ENCODE measurements around the gene GFPT1. TPM values are rescaled to one million over a fixed set of nuclear protein-coding genes. Genes with fewer than 3 reads are reported as not detected.

GFPT1 gene
- total and polyA plus RNA-seq, 2 experiments from 2014 or later = 58.2 to 80.0 TPM

- TF ChIP-seq EZH2phosphoT487 (IDR thresholded peaks at IDR 0.05; ENCODE audit: low read depth, severe bottlenecking, unreplicated experiment) = no peak
- no peak for TF ChIP-seq CTCF (IDR thresholded peaks at IDR 0.05; ENCODE audit: poor library complexity)
- no peak for TF ChIP-seq EZH2 (IDR thresholded peaks at IDR 0.05; ENCODE audit: borderline replicate concordance)
- WGBS (ENCODE audit: low lambda C conversion rate, missing lambda C conversion rate) = over 99% methylated on average over 12 of the region's 12 CpGs
- no peaks in the 10 kb centered on the region for H3K27me3 ChIP-seq
- peak overlapping the region; percentile 32 for H3K27ac ChIP-seq
- DNase-seq (ENCODE audit: low spot score) = no peak
- H4K20me1 ChIP-seq (ENCODE audit: insufficient read depth, poor library complexity, severe bottlenecking) = peaks cover 91% of the 10 kb centered on the region
- H3K36me3 ChIP-seq (replicated peaks; ENCODE audit: insufficient read depth, low read depth) = no peaks in the 10 kb centered on the region
- H3K9me3 ChIP-seq (ENCODE audit: low read depth) = no peaks in the 10 kb centered on the region
- no peak overlapping the region for H2AFZ ChIP-seq
- peaks cover 18% of the 10 kb centered on the region for H3K4me1 ChIP-seq (ENCODE audit: insufficient read depth)
- H3K9me2 ChIP-seq (replicated peaks; ENCODE audit: insufficient read depth) = no peaks in the 10 kb centered on the region
- no peak overlapping the region for H3K4me3 ChIP-seq
- no peak overlapping the region for H3K4me2 ChIP-seq
- peaks cover 100% of the 10 kb centered on the region for H3K79me2 ChIP-seq
These were observed 6.7 kb downstream of the GFPT1 start for GRCh38 chr2:69380072-69380917.

GRCh38 chr2:69376403-69376802 is 10.6 kb downstream of the GFPT1 start:
- DNase-seq (ENCODE audit: low spot score) = no peak
- Histone ChIP-seq H3K4me3 (no peak overlapping the region), H3K27me3 (no peaks in the 10 kb centered on the region), H3K79me2 (peaks cover 95% of the 10 kb centered on the region), H3K9me3 (ENCODE audit: low read depth) (no peaks in the 10 kb centered on the region), H3K4me1 (ENCODE audit: insufficient read depth) (no peaks in the 10 kb centered on the region), H3K36me3 (replicated peaks; ENCODE audit: insufficient read depth, low read depth) (no peaks in the 10 kb centered on the region), H3K9me2 (replicated peaks; ENCODE audit: insufficient read depth) (no peaks in the 10 kb centered on the region), H3K27ac (no peak overlapping the region), H3K4me2 (no peak overlapping the region), H4K20me1 (ENCODE audit: insufficient read depth, poor library complexity, severe bottlenecking) (peaks cover 70% of the 10 kb centered on the region), H2AFZ (no peak overlapping the region)
- WGBS (ENCODE audit: low lambda C conversion rate, missing lambda C conversion rate) = 87% methylated on average over 6 of the region's 6 CpGs
- no peak for TF ChIP-seq CTCF (IDR thresholded peaks at IDR 0.05; ENCODE audit: poor library complexity)
- TF ChIP-seq EZH2phosphoT487 (IDR thresholded peaks at IDR 0.05; ENCODE audit: low read depth, severe bottlenecking, unreplicated experiment) = no peak

GRCh38 chr2:69375494-69376353 is 11.3 kb downstream of the GFPT1 start:
- Histone ChIP-seq H3K9me2 (replicated peaks; ENCODE audit: insufficient read depth) (no peaks in the 10 kb centered on the region), H4K20me1 (ENCODE audit: insufficient read depth, poor library complexity, severe bottlenecking) (peaks cover 64% of the 10 kb centered on the region), H3K9me3 (ENCODE audit: low read depth) (no peaks in the 10 kb centered on the region), H3K27ac (no peak overlapping the region), H3K27me3 (no peaks in the 10 kb centered on the region), H3K36me3 (replicated peaks; ENCODE audit: insufficient read depth, low read depth) (no peaks in the 10 kb centered on the region), H2AFZ (no peak overlapping the region), H3K4me1 (ENCODE audit: insufficient read depth) (no peaks in the 10 kb centered on the region), H3K4me3 (no peak overlapping the region), H3K79me2 (peaks cover 88% of the 10 kb centered on the region), H3K4me2 (no peak overlapping the region)
- peak; percentile 35 for DNase-seq (ENCODE audit: low spot score)
- WGBS (ENCODE audit: low lambda C conversion rate, missing lambda C conversion rate) = 80% methylated on average over 8 of the region's 8 CpGs
- TF ChIP-seq EZH2phosphoT487 (IDR thresholded peaks at IDR 0.05; ENCODE audit: low read depth, severe bottlenecking, unreplicated experiment) (no peak), CTCF (IDR thresholded peaks at IDR 0.05; ENCODE audit: poor library complexity) (peak; percentile 57)

All from hepatocyte (in vitro differentiated cells).